ENCODE measurements around the gene HBM. TPM values are rescaled to one million over a fixed set of nuclear protein-coding genes. Genes with fewer than 3 reads are reported as not detected.
"Not testable (repeated sequence)": the region's sequence is repeated elsewhere in the genome, so short reads cannot be mapped to it uniquely, and the experiment has no call there.

The HBM gene
- total RNA-seq, 4 donors from 2014 or later: 3.0 TPM; not detected in 3

DNA sequence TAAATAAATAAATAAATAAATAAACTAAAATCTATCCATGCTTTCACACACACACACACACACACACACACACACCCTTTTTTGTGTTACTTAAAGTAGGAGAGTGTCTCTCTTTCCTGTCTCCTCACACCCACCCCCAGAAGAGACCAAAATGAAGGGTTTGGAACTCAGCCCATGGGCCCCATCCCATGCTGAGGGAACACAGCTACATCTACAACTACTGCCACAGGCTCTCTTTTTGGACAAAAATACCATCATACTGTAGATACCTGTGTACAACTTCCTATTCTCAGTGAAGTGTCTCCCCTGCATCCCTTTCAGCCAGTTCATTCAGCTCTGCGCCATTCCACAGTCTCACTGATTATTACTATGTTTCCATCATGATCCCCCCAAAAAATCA, 5.0 kb downstream of the HBM start:
- H3K36me3 ChIP-seq: no peaks in the 10 kb centered on the region
- H3K4me1 ChIP-seq: peaks cover 0 to 16% (median 7%) of the 10 kb centered on the region in 3 donors
- 0 to 48% methylated on average over 1 of the region's 1 CpG for WGBS, 2 donors (ENCODE audit: low coverage in 1 of 2)
- no peak for ATAC-seq
- no peaks in the 10 kb centered on the region for H3K9me3 ChIP-seq
- peaks cover 86% of the 10 kb centered on the region for H3K27me3 ChIP-seq
- no peak overlapping the region for H3K4me3 ChIP-seq
- H3K27ac ChIP-seq: no peak overlapping the region
- TF ChIP-seq POLR2AphosphoS5 (IDR thresholded peaks at IDR 0.05) (no peak), POLR2A (IDR thresholded peaks at IDR 0.05) (no peak)

DNA sequence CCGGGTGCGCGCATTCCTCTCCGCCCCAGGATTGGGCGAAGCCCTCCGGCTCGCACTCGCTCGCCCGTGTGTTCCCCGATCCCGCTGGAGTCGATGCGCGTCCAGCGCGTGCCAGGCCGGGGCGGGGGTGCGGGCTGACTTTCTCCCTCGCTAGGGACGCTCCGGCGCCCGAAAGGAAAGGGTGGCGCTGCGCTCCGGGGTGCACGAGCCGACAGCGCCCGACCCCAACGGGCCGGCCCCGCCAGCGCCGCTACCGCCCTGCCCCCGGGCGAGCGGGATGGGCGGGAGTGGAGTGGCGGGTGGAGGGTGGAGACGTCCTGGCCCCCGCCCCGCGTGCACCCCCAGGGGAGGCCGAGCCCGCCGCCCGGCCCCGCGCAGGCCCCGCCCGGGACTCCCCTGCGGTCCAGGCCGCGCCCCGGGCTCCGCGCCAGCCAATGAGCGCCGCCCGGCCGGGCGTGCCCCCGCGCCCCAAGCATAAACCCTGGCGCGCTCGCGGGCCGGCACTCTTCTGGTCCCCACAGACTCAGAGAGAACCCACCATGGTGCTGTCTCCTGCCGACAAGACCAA, 6.7 kb downstream of the HBM start, which contains the start of gene HBA2:
Gene HBA2, plus strand, starts transcription at position 503 of the 568 bp plus-strand sequence. Its CDS starts 37 bp downstream, at position 540.
- peaks cover 79% of the 10 kb centered on the region for H3K27me3 ChIP-seq
- WGBS, 2 donors (ENCODE audit: low coverage in 1 of 2): no CpG with 5 or more reads among the region's 74 CpGs
- ATAC-seq: not testable (repeated sequence)

DNA sequence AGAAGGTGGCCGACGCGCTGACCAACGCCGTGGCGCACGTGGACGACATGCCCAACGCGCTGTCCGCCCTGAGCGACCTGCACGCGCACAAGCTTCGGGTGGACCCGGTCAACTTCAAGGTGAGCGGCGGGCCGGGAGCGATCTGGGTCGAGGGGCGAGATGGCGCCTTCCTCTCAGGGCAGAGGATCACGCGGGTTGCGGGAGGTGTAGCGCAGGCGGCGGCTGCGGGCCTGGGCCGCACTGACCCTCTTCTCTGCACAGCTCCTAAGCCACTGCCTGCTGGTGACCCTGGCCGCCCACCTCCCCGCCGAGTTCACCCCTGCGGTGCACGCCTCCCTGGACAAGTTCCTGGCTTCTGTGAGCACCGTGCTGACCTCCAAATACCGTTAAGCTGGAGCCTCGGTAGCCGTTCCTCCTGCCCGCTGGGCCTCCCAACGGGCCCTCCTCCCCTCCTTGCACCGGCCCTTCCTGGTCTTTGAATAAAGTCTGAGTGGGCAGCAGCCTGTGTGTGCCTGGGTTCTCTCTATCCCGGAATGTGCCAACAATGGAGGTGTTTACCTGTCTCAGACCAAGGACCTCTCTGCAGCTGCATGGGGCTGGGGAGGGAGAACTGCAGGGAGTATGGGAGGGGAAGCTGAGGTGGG, 7.6 kb downstream of the HBM start:
- H3K9me3 ChIP-seq, H3K4me3 ChIP-seq, ATAC-seq, H3K27ac ChIP-seq, H3K36me3 ChIP-seq: not testable (repeated sequence)
- WGBS, 2 donors (ENCODE audit: low coverage in 1 of 2): no CpG with 5 or more reads among the region's 44 CpGs
- Histone ChIP-seq H3K4me1 (peaks cover 0 to 16% (median 0%) of the 10 kb centered on the region in 3 donors), H3K27me3 (peaks cover 79% of the 10 kb centered on the region)

More for the DNA sequence above, 6.7 kb downstream of the HBM start, which contains the start of gene HBA2:
- H3K4me3 ChIP-seq, H3K9me3 ChIP-seq, H3K27ac ChIP-seq, H3K36me3 ChIP-seq: not testable (repeated sequence)
- H3K4me1 ChIP-seq: peaks cover 0 to 15% (median 0%) of the 10 kb centered on the region in 3 donors

GRCh38 chr16:173928-174769, 8.4 kb downstream of the HBM start:
- WGBS, 2 donors (ENCODE audit: low coverage in 1 of 2): no CpG with 5 or more reads among the region's 13 CpGs
- H3K36me3 ChIP-seq, H3K4me3 ChIP-seq, H3K9me3 ChIP-seq, H3K27ac ChIP-seq, ATAC-seq: not testable (repeated sequence)
- Histone ChIP-seq H3K27me3 (peaks cover 79% of the 10 kb centered on the region), H3K4me1 (peaks cover 0 to 16% (median 0%) of the 10 kb centered on the region in 3 donors)

DNA sequence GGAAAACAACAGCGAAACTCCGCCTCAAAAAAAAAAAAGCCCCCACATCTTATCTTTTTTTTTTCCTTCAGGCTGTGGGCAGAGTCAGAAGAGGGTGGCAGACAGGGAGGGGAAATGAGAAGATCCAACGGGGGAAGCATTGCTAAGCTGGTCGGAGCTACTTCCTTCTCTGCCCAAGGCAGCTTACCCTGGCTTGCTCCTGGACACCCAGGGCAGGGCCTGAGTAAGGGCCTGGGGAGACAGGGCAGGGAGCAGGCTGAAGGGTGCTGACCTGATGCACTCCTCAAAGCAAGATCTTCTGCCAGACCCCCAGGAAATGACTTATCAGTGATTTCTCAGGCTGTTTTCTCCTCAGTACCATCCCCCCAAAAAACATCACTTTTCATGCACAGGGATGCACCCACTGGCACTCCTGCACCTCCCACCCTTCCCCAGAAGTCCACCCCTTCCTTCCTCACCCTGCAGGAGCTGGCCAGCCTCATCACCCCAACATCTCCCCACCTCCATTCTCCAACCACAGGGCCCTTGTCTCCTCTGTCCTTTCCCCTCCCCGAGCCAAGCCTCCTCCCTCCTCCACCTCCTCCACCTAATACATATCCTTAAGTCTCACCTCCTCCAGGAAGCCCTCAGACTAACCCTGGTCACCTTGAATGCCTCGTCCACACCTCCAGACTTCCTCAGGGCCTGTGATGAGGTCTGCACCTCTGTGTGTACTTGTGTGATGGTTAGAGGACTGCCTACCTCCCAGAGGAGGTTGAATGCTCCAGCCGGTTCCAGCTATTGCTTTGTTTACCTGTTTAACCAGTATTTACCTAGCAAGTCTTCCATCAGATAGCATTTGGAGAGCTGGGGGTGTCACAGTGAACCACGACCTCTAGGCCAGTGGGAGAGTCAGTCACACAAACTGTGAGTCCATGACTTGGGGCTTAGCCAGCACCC, 9.5 kb downstream of the HBM start:
- H3K27me3 ChIP-seq: peaks cover 81% of the 10 kb centered on the region
- peaks cover 0 to 22% (median 4%) of the 10 kb centered on the region in 3 donors for H3K4me1 ChIP-seq
- TF ChIP-seq POLR2A (IDR thresholded peaks at IDR 0.05) (no peak), POLR2AphosphoS5 (IDR thresholded peaks at IDR 0.05) (no peak), CTCF (IDR thresholded peaks at IDR 0.05) (no peak), EP300 (IDR thresholded peaks at IDR 0.05) (no peak)
- H3K9me3 ChIP-seq: no peaks in the 10 kb centered on the region
- WGBS, 2 donors (ENCODE audit: low coverage in 1 of 2): 19 to 21% methylated on average over 4 to 7 of the region's 8 CpGs
- no peak for ATAC-seq
- H3K36me3 ChIP-seq: no peaks in the 10 kb centered on the region
- no peak overlapping the region for H3K27ac ChIP-seq
- no peak overlapping the region for H3K4me3 ChIP-seq

GRCh38 chr16:176006-176405, 10.2 kb downstream of the HBM start:
- H3K36me3 ChIP-seq, H3K27ac ChIP-seq, ATAC-seq, H3K9me3 ChIP-seq: not testable (repeated sequence)
- Histone ChIP-seq H3K27me3 (peaks cover 81% of the 10 kb centered on the region), H3K4me3 (peak overlapping the region in 1 of 2 donors; percentile 18), H3K4me1 (peaks cover 5 to 29% (median 11%) of the 10 kb centered on the region in 3 donors)
- no CpG with 5 or more reads among the region's 39 CpGs for WGBS, 2 donors (ENCODE audit: low coverage in 1 of 2)

- not testable (repeated sequence) for H3K27ac ChIP-seq, ATAC-seq, H3K36me3 ChIP-seq, H3K9me3 ChIP-seq
- peaks cover 7 to 36% (median 17%) of the 10 kb centered on the region in 3 donors for H3K4me1 ChIP-seq
- no CpG with 5 or more reads among the region's 88 CpGs for WGBS, 2 donors (ENCODE audit: low coverage in 1 of 2)
- peak within 1 kb of the TSS in 1 of 2 donors; percentile 18 for H3K4me3 ChIP-seq
- H3K27me3 ChIP-seq: peaks cover 78% of the 10 kb centered on the region
Observed at GRCh38 chr16:176477-177382, 11.0 kb downstream of the HBM start, which contains the start of gene HBA1. HBA1 (plus strand) TSS chr16:176680; CDS start chr16:176717, 37 bp downstream.

All from gastroesophageal sphincter (tissue), 4 donors.